Gastrocnemius medialis (tissue), 4 donors: ENCODE measurements around the gene DISP3. TPM values are rescaled to one million over a fixed set of nuclear protein-coding genes. Genes with fewer than 3 reads are reported as not detected.

Experiments
- ATAC-seq, 2 donors: fragments of 150-250 bp; one replicate each; pipeline ENCODE4 v1.9.1; 2016
- DNase-seq, 2 donors: peaks; one replicate each; pipeline ENCODE4 v3.0.0-alpha.2; 2019
- H3K27ac ChIP-seq, 4 donors: fragments of 200-600 bp; sonication (generic); 1 replicate in 1 of 4; 2 replicates in 3 of 4; pipeline ENCODE4 v1.5.1; 2016 to 2018; ENCODE audit warnings: mild to moderate bottlenecking in 2 of 4, moderate library complexity in 1 of 4
- H3K27me3 ChIP-seq, 3 donors: fragments of 200-600 bp; sonication (generic) in 2 of 3; 1 replicate in 1 of 3; 2 replicates in 2 of 3; pipeline versions ENCODE4 v1.5.1 to v1.6.0; 2016 to 2019; ENCODE audit warnings: mild to moderate bottlenecking in 1 of 3, moderate library complexity in 1 of 3
- H3K36me3 ChIP-seq, 2 donors: fragments of 200-600 bp; sonication (generic) in 1 of 2; one replicate each; pipeline ENCODE4 v1.5.1; 2017 to 2018
- H3K4me1 ChIP-seq, 2 donors: fragments of 200-600 bp; sonication (generic) in 1 of 2; one replicate each; pipeline ENCODE4 v1.5.1; 2016 to 2017; ENCODE audit warnings: mild to moderate bottlenecking in 2 of 2
- H3K4me3 ChIP-seq, 4 donors: fragments of 200-600 bp; sonication (generic) in 3 of 4; 1 replicate in 1 of 4; 2 replicates in 3 of 4; pipeline ENCODE4 v1.5.1; 2016 to 2019; ENCODE audit warnings: mild to moderate bottlenecking in 2 of 4
- H3K9me3 ChIP-seq, 3 donors: fragments of 200-600 bp; sonication (generic) in 2 of 3; 1 replicate in 1 of 3; 2 replicates in 2 of 3; pipeline ENCODE4 v1.5.1; 2016 to 2019
- POLR2A ChIP-seq, 2 donors: fragments of 450-650 bp; IDR thresholded peaks; one replicate each; pipeline ENCODE4 v1.6.1; 2017; ENCODE audit warnings: antibody characterized with exemption in 2 of 2, mild to moderate bottlenecking in 2 of 2, moderate library complexity in 2 of 2
- in situ Hi-C, 4 donors: fragments of 200-750 bp; cut with MboI; loops; one replicate each; pipeline versions ENCODE4 v1.15.0 to v1.8.0; 2017; ENCODE audit warnings: low sequenced_read_pairs in 4 of 4
- intact Hi-C: fragments of 100-400 bp; cut with DNase I; formaldehyde crosslinking; loops from one replicate; pipeline ENCODE4 v1.15.1; 2023; ENCODE audit warnings: low total_unique reads
- total RNA-seq, 4 donors: library from RNA; depleted of rRNA; stranded (reverse); fragments of >200 nt; gene quantifications; one replicate each; pipeline versions ENCODE4 v1.1.0 to v1.2.3, GENCODE V29; 2016
- TF ChIP-seq, protein P1 (sequence below), 5 experiments: fragments of 450-650 bp in 3 of 5; fragments of 200-600 bp in 2 of 5; sonication (generic) in 2 of 5; IDR thresholded peaks in 4 of 5; conservative IDR thresholded peaks in 1 of 5; 1 replicate in 4 of 5; 2 replicates in 1 of 5; pipeline ENCODE4 v1.5.1; 2016 to 2019; ENCODE audit warnings: antibody characterized with exemption in 5 of 5, mild to moderate bottlenecking in 3 of 5, moderate library complexity in 3 of 5

Gene DISP3
- total RNA-seq, 4 donors from 2014 or later = not detected

DNA sequence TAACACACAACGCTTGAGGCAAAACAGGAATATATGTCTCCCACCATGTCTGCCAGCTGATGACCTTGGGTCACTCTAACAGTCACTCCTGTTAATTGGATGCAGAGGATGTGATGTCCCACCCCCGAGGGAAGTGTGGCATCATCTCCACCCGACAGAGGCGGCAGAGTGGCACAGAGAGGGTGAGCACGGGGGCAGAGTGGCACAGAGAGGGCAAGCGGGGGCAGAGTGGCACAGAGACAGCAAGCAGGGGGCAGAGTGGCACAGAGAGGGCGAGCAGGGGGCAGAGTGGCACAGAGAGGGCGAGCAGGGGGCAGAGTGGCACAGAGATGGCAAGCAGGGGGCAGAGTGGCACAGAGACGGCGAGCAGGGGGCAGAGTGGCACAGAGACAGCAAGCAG lies 44.3 kb downstream of the DISP3 start:
- DNase-seq (no peak), ATAC-seq (no peak)
- intact Hi-C loops (no loop called here), in situ Hi-C loops (no loop called here)
- no peaks in the 10 kb centered on the region for H3K36me3 ChIP-seq
- TF ChIP-seq, protein P1, sequence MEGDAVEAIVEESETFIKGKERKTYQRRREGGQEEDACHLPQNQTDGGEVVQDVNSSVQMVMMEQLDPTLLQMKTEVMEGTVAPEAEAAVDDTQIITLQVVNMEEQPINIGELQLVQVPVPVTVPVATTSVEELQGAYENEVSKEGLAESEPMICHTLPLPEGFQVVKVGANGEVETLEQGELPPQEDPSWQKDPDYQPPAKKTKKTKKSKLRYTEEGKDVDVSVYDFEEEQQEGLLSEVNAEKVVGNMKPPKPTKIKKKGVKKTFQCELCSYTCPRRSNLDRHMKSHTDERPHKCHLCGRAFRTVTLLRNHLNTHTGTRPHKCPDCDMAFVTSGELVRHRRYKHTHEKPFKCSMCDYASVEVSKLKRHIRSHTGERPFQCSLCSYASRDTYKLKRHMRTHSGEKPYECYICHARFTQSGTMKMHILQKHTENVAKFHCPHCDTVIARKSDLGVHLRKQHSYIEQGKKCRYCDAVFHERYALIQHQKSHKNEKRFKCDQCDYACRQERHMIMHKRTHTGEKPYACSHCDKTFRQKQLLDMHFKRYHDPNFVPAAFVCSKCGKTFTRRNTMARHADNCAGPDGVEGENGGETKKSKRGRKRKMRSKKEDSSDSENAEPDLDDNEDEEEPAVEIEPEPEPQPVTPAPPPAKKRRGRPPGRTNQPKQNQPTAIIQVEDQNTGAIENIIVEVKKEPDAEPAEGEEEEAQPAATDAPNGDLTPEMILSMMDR (IDR thresholded peaks at IDR 0.05 in 4 of 5, conservative IDR thresholded peaks at IDR 0.05 in 1 of 5) = no peak
- no peak for TF ChIP-seq POLR2A (IDR thresholded peaks at IDR 0.05)
- H3K9me3 ChIP-seq = no peaks in the 10 kb centered on the region
- no peaks in the 10 kb centered on the region for H3K27me3 ChIP-seq
- no peaks in the 10 kb centered on the region for H3K4me1 ChIP-seq
- H3K4me3 ChIP-seq = no peak overlapping the region
- H3K27ac ChIP-seq = no peak overlapping the region

GRCh38 chr1:11523746-11524464 lies 45.0 kb downstream of the DISP3 start:
- no peak for ATAC-seq
- intact Hi-C loops = no loop called here

GRCh38 chr1:11524465-11525150 lies 45.7 kb downstream of the DISP3 start:
- no peaks in the 10 kb centered on the region for H3K27me3 ChIP-seq
- TF ChIP-seq, protein P1 (IDR thresholded peaks at IDR 0.05 in 4 of 5, conservative IDR thresholded peaks at IDR 0.05 in 1 of 5) = no peak
- TF ChIP-seq POLR2A (IDR thresholded peaks at IDR 0.05) = no peak
- ATAC-seq (no peak), DNase-seq (no peak)
- H3K27ac ChIP-seq = no peak overlapping the region
- in situ Hi-C loops (no loop called here), intact Hi-C loops (no loop called here)
- no peaks in the 10 kb centered on the region for H3K4me1 ChIP-seq
- H3K36me3 ChIP-seq = no peaks in the 10 kb centered on the region
- H3K9me3 ChIP-seq = no peaks in the 10 kb centered on the region
- no peak overlapping the region for H3K4me3 ChIP-seq

More at GRCh38 chr1:11523746-11524464, 45.0 kb downstream of the DISP3 start:
- H3K27ac ChIP-seq = no peak overlapping the region
- no peaks in the 10 kb centered on the region for H3K27me3 ChIP-seq
- no peaks in the 10 kb centered on the region for H3K36me3 ChIP-seq
- H3K9me3 ChIP-seq = no peaks in the 10 kb centered on the region
- in situ Hi-C loops = no loop called here
- no peaks in the 10 kb centered on the region for H3K4me1 ChIP-seq
- no peak overlapping the region for H3K4me3 ChIP-seq
- DNase-seq = no peak
- TF ChIP-seq, protein P1 (IDR thresholded peaks at IDR 0.05 in 4 of 5, conservative IDR thresholded peaks at IDR 0.05 in 1 of 5) = no peak
- TF ChIP-seq POLR2A (IDR thresholded peaks at IDR 0.05) = no peak

GRCh38 chr1:11525151-11525505 lies 46.2 kb downstream of the DISP3 start:
- Histone ChIP-seq H3K9me3 (no peaks in the 10 kb centered on the region), H3K4me1 (no peaks in the 10 kb centered on the region), H3K4me3 (no peak overlapping the region), H3K27me3 (no peaks in the 10 kb centered on the region), H3K36me3 (no peaks in the 10 kb centered on the region), H3K27ac (no peak overlapping the region)
- intact Hi-C loops = no loop called here
- TF ChIP-seq, protein P1 (IDR thresholded peaks at IDR 0.05 in 4 of 5, conservative IDR thresholded peaks at IDR 0.05 in 1 of 5) = no peak
- no peak for TF ChIP-seq POLR2A (IDR thresholded peaks at IDR 0.05)
- no peak for ATAC-seq
- in situ Hi-C loops = no loop called here
- no peak for DNase-seq
